ENCODE results near the gene PLA2G4C.

- TF ChIP-seq, protein P1, sequence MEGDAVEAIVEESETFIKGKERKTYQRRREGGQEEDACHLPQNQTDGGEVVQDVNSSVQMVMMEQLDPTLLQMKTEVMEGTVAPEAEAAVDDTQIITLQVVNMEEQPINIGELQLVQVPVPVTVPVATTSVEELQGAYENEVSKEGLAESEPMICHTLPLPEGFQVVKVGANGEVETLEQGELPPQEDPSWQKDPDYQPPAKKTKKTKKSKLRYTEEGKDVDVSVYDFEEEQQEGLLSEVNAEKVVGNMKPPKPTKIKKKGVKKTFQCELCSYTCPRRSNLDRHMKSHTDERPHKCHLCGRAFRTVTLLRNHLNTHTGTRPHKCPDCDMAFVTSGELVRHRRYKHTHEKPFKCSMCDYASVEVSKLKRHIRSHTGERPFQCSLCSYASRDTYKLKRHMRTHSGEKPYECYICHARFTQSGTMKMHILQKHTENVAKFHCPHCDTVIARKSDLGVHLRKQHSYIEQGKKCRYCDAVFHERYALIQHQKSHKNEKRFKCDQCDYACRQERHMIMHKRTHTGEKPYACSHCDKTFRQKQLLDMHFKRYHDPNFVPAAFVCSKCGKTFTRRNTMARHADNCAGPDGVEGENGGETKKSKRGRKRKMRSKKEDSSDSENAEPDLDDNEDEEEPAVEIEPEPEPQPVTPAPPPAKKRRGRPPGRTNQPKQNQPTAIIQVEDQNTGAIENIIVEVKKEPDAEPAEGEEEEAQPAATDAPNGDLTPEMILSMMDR (IDR thresholded peaks at IDR 0.05): no peak
- TF ChIP-seq POLR2A (IDR thresholded peaks at IDR 0.05): no peak
Measured at GRCh38 chr19:48137411-48137810, 26.8 kb upstream of the PLA2G4C start.
